ENCODE measurements around the gene KIF19. TPM values are rescaled to one million over a fixed set of nuclear protein-coding genes. Genes with fewer than 3 reads are reported as not detected.
A peak's percentile ranks its signal among the peaks of the same experiment; 100 is the strongest.

The KIF19 gene
- polyA plus RNA-seq, 6 donors from 2014 or later = not detected

DNA sequence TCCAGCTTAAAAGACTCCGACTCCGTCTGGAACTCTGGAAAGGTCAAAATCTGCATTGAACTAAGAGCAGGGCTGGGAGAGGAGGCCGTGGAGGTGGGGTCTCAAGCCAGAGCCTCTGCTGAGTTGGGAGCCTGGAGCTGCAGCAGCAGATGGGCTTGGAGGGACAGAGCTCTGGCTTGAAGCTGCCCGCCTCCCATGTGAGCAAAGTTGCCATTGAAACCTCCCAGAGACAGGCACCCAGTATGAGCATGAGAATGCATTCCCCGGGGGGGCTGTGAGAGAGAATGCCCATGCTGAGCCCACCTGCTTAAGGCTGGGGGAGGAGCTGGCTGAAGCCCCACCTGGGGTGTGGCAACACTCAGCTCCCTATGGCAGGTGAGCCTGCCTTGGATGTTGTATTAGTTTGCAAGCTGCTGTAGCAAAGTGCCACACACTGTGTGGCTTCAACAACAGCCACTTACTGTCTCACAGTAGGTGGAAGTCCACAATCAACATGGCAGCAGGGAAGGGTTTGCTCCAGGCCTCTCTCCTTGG lies 9.6 kb downstream of the KIF19 start:
- Mint-ChIP-seq H3K4me1 (no peaks in the 10 kb centered on the region), H3K27me3 (peaks cover 3 to 27% (median 6%) of the 10 kb centered on the region in 3 donors), H3K27ac (no peak overlapping the region), H3K4me3 (no peak overlapping the region), H3K36me3 (no peaks in the 10 kb centered on the region), H3K9me3 (peaks cover 0 to 19% (median 6%) of the 10 kb centered on the region in 7 donors)
- no peak for ATAC-seq (ENCODE audit: low read depth in 2 of 2)
- DNase-seq = no peak

DNA sequence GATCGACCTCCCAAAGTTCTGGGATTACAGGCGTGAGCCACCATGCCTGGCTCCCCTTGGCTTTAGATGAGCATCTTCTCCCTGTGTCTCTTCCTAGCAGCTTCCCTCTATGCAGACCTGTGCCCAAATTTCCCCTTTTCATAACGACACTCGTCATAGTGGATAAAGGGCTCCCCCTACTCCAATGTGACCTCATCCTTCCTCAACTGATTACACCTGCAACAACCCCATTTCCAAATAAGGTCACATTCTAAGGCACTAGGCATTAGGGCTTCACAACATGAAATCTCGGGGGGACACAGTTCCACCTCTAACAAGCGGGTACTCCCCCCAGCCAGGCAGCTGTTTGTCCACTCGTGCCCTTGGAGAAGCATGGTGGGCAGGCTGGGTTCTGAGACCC lies 10.3 kb downstream of the KIF19 start:
- ATAC-seq (ENCODE audit: low read depth in 2 of 2) (no peak), DNase-seq (no peak)
- Mint-ChIP-seq H3K27ac (no peak overlapping the region), H3K27me3 (peaks cover 0 to 22% (median 0%) of the 10 kb centered on the region in 3 donors), H3K4me1 (no peaks in the 10 kb centered on the region), H3K9me3 (peaks cover 0 to 19% (median 6%) of the 10 kb centered on the region in 7 donors), H3K36me3 (no peaks in the 10 kb centered on the region), H3K4me3 (peak overlapping the region in 1 of 8 donors; percentile 18)

DNA sequence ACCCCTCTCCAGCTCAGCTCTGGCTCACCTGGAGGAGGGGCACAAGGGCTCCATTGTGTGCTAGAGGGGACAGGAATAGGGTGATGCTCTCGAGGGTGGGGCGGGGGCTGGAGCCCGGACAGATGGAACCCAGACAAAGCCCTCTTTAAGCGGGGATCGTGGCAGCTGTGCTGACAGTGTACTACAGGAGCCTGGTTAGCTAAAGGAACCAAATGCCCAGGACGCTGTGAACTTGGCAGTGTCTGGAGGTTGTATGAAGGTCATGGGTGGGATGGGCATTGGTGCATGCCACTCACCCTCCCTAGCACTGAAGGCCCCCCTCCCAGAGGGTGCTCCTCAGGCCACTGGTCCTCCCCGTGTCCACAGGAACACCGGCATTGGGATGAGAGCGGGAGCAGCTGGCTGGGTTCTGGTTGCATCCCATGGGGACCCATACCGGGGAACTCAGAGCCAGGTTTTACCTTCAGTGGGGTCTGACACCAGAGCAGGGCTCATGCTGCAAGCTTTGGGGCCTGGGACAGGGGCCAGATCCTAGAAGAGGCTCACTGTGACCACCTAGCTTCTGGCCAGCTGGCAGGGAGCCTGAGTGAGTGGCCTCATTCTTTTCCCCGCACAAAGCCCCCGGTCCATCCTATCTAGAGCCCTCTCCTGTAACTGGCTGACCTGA lies 11.9 kb downstream of the KIF19 start:
- DNase-seq (no peak), ATAC-seq (ENCODE audit: low read depth in 2 of 2) (no peak)
- Mint-ChIP-seq H3K4me3 (no peak overlapping the region), H3K27ac (no peak overlapping the region), H3K27me3 (peaks cover 0 to 21% (median 0%) of the 10 kb centered on the region in 3 donors), H3K36me3 (no peaks in the 10 kb centered on the region), H3K9me3 (peaks cover 0 to 17% (median 6%) of the 10 kb centered on the region in 7 donors), H3K4me1 (no peaks in the 10 kb centered on the region)

DNA sequence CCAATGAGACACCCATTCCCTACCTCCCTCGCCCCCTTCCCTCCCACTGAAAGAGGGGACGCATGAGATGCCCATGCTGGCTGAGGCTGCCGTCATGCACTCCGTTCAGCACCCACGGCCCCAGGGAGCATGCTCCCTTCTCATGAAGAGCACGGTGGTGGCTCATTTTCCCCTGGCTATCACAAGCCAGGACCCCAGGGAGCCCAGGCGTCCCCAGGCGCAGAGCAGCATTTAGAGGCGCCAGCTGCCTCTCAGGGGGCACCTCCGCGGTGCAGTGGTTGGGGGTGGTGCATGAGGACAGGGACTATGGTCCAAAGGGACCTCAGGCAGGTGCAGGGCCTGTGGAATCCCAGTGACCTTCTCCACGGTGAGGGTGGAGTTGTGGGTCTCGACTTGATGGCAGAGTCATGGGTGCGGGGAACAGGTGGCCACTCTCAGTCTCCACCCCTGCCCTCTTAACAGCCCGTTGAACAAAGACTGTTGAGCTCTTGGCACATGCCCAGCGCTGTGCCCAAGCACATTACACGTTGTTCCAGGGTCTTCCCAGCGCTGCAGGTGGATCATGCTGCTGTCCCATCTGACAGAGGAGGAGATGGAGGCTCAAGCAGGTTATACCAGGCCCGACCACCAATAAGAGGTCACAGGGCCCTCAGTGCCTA lies 13.6 kb downstream of the KIF19 start:
- ATAC-seq (ENCODE audit: low read depth in 2 of 2) (no peak), DNase-seq (no peak)
- H3K4me3 Mint-ChIP-seq = no peak overlapping the region
- H3K4me1 Mint-ChIP-seq = no peaks in the 10 kb centered on the region
- peak overlapping the region in 2 of 6 donors; percentile 66 to 72 for H3K27ac Mint-ChIP-seq
- peaks cover 0 to 24% (median 3%) of the 10 kb centered on the region in 3 donors for H3K27me3 Mint-ChIP-seq
- no peaks in the 10 kb centered on the region for H3K36me3 Mint-ChIP-seq
- peaks cover 0 to 9% (median 3%) of the 10 kb centered on the region in 7 donors for H3K9me3 Mint-ChIP-seq

GRCh38 chr17:74340470-74341023 lies 14.5 kb downstream of the KIF19 start:
- peaks cover 0 to 3% (median 0%) of the 10 kb centered on the region in 7 donors for H3K9me3 Mint-ChIP-seq
- no peaks in the 10 kb centered on the region for H3K4me1 Mint-ChIP-seq
- H3K4me3 Mint-ChIP-seq = no peak overlapping the region
- H3K27me3 Mint-ChIP-seq = peaks cover 0 to 33% (median 12%) of the 10 kb centered on the region in 3 donors
- DNase-seq (no peak), ATAC-seq (ENCODE audit: low read depth in 2 of 2) (no peak)
- no peaks in the 10 kb centered on the region for H3K36me3 Mint-ChIP-seq
- no peak overlapping the region for H3K27ac Mint-ChIP-seq

GRCh38 chr17:74342224-74342623 lies 16.2 kb downstream of the KIF19 start:
- H3K36me3 Mint-ChIP-seq = no peaks in the 10 kb centered on the region
- H3K27me3 Mint-ChIP-seq = peaks cover 0 to 37% (median 16%) of the 10 kb centered on the region in 3 donors
- H3K4me3 Mint-ChIP-seq = no peak overlapping the region
- H3K9me3 Mint-ChIP-seq = no peaks in the 10 kb centered on the region
- ATAC-seq (ENCODE audit: low read depth in 2 of 2) = no peak
- DNase-seq = no peak
- no peak overlapping the region for H3K27ac Mint-ChIP-seq
- no peaks in the 10 kb centered on the region for H3K4me1 Mint-ChIP-seq

DNA sequence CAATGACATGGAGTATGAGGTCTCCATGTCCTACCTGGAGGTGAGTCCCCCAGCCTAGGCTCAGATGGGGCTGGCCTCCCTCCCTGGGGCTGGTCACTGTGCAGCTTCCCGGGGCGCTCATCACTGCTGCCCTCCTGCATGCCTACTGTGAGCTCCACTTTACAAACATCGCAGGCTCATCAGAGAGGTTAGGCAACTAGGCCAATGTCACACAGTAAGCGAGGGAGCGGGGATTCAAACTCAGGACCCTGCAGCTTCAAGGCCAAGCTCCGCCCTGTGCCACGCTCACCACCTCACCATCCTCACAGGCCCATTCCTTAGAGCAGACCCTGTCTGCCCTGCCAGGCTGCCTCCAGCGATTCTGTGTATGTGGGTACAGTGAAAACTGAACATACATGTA lies 17.1 kb downstream of the KIF19 start:
- no peak for ATAC-seq (ENCODE audit: low read depth in 2 of 2)
- Mint-ChIP-seq H3K4me3 (no peak overlapping the region), H3K27me3 (peaks cover 1 to 39% (median 22%) of the 10 kb centered on the region in 3 donors)

GRCh38 chr17:74343526-74344284 lies 17.7 kb downstream of the KIF19 start:
- no peak for DNase-seq
- H3K27me3 Mint-ChIP-seq = peaks cover 7 to 41% (median 28%) of the 10 kb centered on the region in 3 donors

More for the DNA sequence above, 17.1 kb downstream of the KIF19 start:
- Mint-ChIP-seq H3K27ac (no peak overlapping the region), H3K9me3 (no peaks in the 10 kb centered on the region), H3K36me3 (no peaks in the 10 kb centered on the region), H3K4me1 (no peaks in the 10 kb centered on the region)
- DNase-seq = no peak

GRCh38 chr17:74344658-74345057 lies 18.6 kb downstream of the KIF19 start:
- Mint-ChIP-seq H3K4me3 (no peak overlapping the region), H3K36me3 (no peaks in the 10 kb centered on the region), H3K9me3 (peaks cover 0 to 2% (median 0%) of the 10 kb centered on the region in 7 donors), H3K4me1 (no peaks in the 10 kb centered on the region), H3K27ac (no peak overlapping the region), H3K27me3 (peaks cover 8 to 34% (median 32%) of the 10 kb centered on the region in 3 donors)
- DNase-seq (no peak), ATAC-seq (ENCODE audit: low read depth in 2 of 2) (no peak)

More at GRCh38 chr17:74343526-74344284, 17.7 kb downstream of the KIF19 start:
- H3K9me3 Mint-ChIP-seq = peaks cover 0 to 2% (median 0%) of the 10 kb centered on the region in 7 donors
- H3K4me3 Mint-ChIP-seq = no peak overlapping the region
- H3K27ac Mint-ChIP-seq = no peak overlapping the region
- no peak for ATAC-seq (ENCODE audit: low read depth in 2 of 2)
- H3K4me1 Mint-ChIP-seq = no peaks in the 10 kb centered on the region
- no peaks in the 10 kb centered on the region for H3K36me3 Mint-ChIP-seq

DNA sequence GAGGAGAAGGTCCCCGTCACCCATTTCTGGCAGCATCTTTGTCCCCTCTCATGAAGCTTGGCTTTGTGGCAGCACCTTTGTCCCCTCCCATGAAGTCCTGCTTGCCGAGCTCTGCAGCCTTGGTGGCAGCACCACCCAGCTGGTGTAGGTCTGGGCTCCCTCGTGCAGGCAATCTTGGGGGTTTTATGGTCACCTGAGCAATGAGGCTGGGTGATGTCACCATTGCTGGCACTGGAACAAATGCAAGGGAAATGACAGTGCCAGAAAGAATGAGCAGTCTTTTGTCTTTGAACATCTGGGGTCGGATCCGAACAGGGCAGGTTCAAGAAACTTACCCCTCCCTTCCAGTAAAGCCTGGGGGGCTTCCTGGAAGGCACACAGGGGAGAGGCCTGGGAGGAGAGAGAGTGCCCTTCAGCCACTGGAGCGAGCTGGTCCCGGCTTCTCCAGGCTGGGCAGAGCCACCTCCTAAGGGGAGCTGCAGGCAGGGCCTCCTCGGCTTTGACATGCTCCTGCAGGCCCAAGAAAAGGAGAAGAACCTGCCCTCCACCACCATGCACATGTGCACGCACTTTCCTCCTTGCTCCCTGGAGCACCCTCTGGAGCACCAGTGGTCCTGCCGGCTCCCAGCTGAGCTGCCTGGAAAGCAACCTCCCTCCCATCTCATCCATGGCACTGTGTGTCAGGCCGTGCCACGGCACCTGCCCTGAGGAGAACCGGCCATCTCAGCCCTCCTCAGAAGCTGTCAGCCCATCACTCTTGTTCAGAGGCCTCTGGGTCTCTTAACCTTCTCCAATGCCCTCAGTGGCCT lies 19.6 kb downstream of the KIF19 start:
- ATAC-seq (ENCODE audit: low read depth in 2 of 2) = no peak
- H3K27ac Mint-ChIP-seq = no peak overlapping the region
- no peaks in the 10 kb centered on the region for H3K4me1 Mint-ChIP-seq
- no peaks in the 10 kb centered on the region for H3K36me3 Mint-ChIP-seq
- H3K4me3 Mint-ChIP-seq = peak overlapping the region in 1 of 8 donors; percentile 60
- DNase-seq = no peak
- peaks cover 11 to 41% (median 36%) of the 10 kb centered on the region in 3 donors for H3K27me3 Mint-ChIP-seq
- H3K9me3 Mint-ChIP-seq = peaks cover 0 to 2% (median 0%) of the 10 kb centered on the region in 7 donors

- no peak for DNase-seq
- Mint-ChIP-seq H3K27ac (no peak overlapping the region), H3K27me3 (peaks cover 11 to 48% (median 45%) of the 10 kb centered on the region in 3 donors), H3K36me3 (no peaks in the 10 kb centered on the region), H3K4me1 (no peaks in the 10 kb centered on the region), H3K9me3 (peaks cover 0 to 2% (median 0%) of the 10 kb centered on the region in 7 donors), H3K4me3 (no peak overlapping the region)
- no peak for ATAC-seq (ENCODE audit: low read depth in 2 of 2)
Measured at GRCh38 chr17:74347646-74348045, 21.6 kb downstream of the KIF19 start.

DNA sequence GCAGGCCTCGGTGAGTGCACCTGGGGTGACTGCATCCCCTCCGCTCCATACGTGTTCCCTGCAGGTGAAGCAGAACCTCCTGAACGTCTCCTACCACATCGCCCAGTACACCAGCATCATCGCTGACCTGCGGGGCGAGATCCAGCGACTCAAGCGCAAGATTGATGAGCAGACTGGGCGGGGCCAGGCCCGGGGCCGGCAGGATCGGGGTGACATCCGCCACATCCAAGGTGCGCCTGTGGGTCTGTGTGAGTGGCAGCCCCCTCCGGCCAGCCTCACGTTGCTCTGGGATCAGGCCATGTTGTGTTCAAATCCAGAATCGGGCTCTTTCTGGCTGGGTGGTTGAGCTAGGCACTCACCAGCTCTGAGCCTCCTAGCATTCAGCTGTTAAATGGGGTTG lies 23.1 kb downstream of the KIF19 start:
- H3K27ac Mint-ChIP-seq = no peak overlapping the region
- peaks cover 0 to 2% (median 0%) of the 10 kb centered on the region in 7 donors for H3K9me3 Mint-ChIP-seq
- peaks cover 0 to 3% (median 2%) of the 10 kb centered on the region in 3 donors for H3K4me1 Mint-ChIP-seq
- DNase-seq (no peak), ATAC-seq (ENCODE audit: low read depth in 2 of 2) (no peak)
- H3K27me3 Mint-ChIP-seq = peaks cover 16 to 62% (median 60%) of the 10 kb centered on the region in 3 donors
- H3K36me3 Mint-ChIP-seq = no peaks in the 10 kb centered on the region
- H3K4me3 Mint-ChIP-seq = no peak overlapping the region

Measured in naive B cell (primary cell).